ENCODE data around the gene POLR2H. TPM values are rescaled to one million over a fixed set of nuclear protein-coding genes. Genes with fewer than 3 reads are reported as not detected.

The POLR2H gene
- total RNA-seq, 1 experiment from 2014 or later: 133 TPM

GRCh38 chr3:184362668-184363546 is 1.4 kb downstream of the POLR2H start (continued):
- no peak for TF ChIP-seq IRF2 (CRISPR knock-in tag; IDR thresholded peaks at IDR 0.05; ENCODE audit: borderline replicate concordance, low read depth)
- peak; percentile 81; the same call in 1 of the 2 replicates for TF ChIP-seq E2F5 (CRISPR knock-in tag; IDR thresholded peaks at IDR 0.05)
- TF ChIP-seq TEAD4 (CRISPR knock-in tag; IDR thresholded peaks at IDR 0.05): no peak
- no peak for TF ChIP-seq ATF3 (CRISPR knock-in tag; conservative IDR thresholded peaks at IDR 0.05)
- no peak for TF ChIP-seq MXD4 (CRISPR knock-in tag; IDR thresholded peaks at IDR 0.05; ENCODE audit: borderline replicate concordance)
- TF ChIP-seq GTF2I (CRISPR knock-in tag; conservative IDR thresholded peaks at IDR 0.05): no peak
- no peak for TF ChIP-seq ERG (CRISPR knock-in tag; IDR thresholded peaks at IDR 0.05)
- no peak for TF ChIP-seq NR3C1 (CRISPR knock-in tag; conservative IDR thresholded peaks at IDR 0.05; ENCODE audit: low read depth)
- TF ChIP-seq ZNF281 (CRISPR knock-in tag; IDR thresholded peaks at IDR 0.05): no peak
- no peak for TF ChIP-seq ELF4 (CRISPR knock-in tag; IDR thresholded peaks at IDR 0.05; ENCODE audit: low read depth)
- TF ChIP-seq CDX4 (CRISPR knock-in tag; IDR thresholded peaks at IDR 0.05; ENCODE audit: borderline replicate concordance): no peak
- no peak for TF ChIP-seq ZNF512 (CRISPR knock-in tag; IDR thresholded peaks at IDR 0.05; ENCODE audit: borderline replicate concordance)
- TF ChIP-seq FOXJ3 (CRISPR knock-in tag; IDR thresholded peaks at IDR 0.05; ENCODE audit: borderline replicate concordance): no peak
- TF ChIP-seq FOXK1 (CRISPR knock-in tag; IDR thresholded peaks at IDR 0.05): no peak
- no peak; the same call in 1 of the 2 replicates for TF ChIP-seq ZNF232 (CRISPR knock-in tag; IDR thresholded peaks at IDR 0.05)
- TF ChIP-seq FOXP4 (CRISPR knock-in tag; IDR thresholded peaks at IDR 0.05): no peak
- TF ChIP-seq ZNF416 (CRISPR knock-in tag; IDR thresholded peaks at IDR 0.05): no peak
- 0 out of 2 replicates have a peak, but pooled peaks have one; percentile 23 for TF ChIP-seq MYBL2 (CRISPR knock-in tag; IDR thresholded peaks at IDR 0.05)
- TF ChIP-seq PRRX2 (CRISPR knock-in tag; IDR thresholded peaks at IDR 0.05): 0 out of 2 replicates have a peak, but pooled peaks have one; percentile 46

Data from WTC11 (cell line).